SK-N-MC (cell line): ENCODE results near the gene PCBP4.

Experiments used
- DNase-seq: peaks from one replicate; pipeline ENCODE4 v3.0.0-alpha.2; 2011; ENCODE audit warnings: low read depth, low spot score
- H3K27ac ChIP-seq: fragments of 200-600 bp; sonication (generic); 2 replicates; pipeline ENCODE4 v1.5.1; 2016; ENCODE audit warnings: mixed run types
- H3K36me3 ChIP-seq: fragments of 200-600 bp; sonication (generic); 2 replicates; pipeline ENCODE4 v1.6.1; 2017; ENCODE audit warnings: antibody characterized with exemption, low read length, mixed read lengths; ENCODE audit not compliant: insufficient read depth
- H3K4me3 ChIP-seq: fragments of 200-600 bp; sonication (generic); 2 replicates; pipeline ENCODE4 v1.5.1; 2016
- H3K9ac ChIP-seq: fragments of 200-600 bp; sonication (generic); 2 replicates; pipeline ENCODE4 v1.8.0; 2017; ENCODE audit warnings: mixed run types, mixed read lengths; ENCODE audit not compliant: insufficient read length
- H3K9me3 ChIP-seq: fragments of 200-600 bp; sonication (generic); 2 replicates; pipeline ENCODE4 v1.6.1; 2017; ENCODE audit warnings: low read depth, mild to moderate bottlenecking, antibody characterized with exemption, low read length, moderate library complexity, mixed read lengths
- EZH2 ChIP-seq: fragments of 200-600 bp; sonication (generic); IDR thresholded peaks from one replicate; pipeline ENCODE4 v1.6.1; 2017; ENCODE audit warnings: antibody characterized with exemption
- FOXP2 ChIP-seq: optimal IDR thresholded peaks from 2 replicates; pipeline ENCODE3; 2011; ENCODE audit warnings: mild to moderate bottlenecking, moderate library complexity; ENCODE audit not compliant: insufficient read depth; ENCODE audit errors: extremely low read length, control extremely low read depth
- POLR2AphosphoS5 ChIP-seq: IDR thresholded peaks from 2 replicates; pipeline ENCODE4 v1.6.1; 2012; ENCODE audit warnings: mild to moderate bottlenecking, low read depth, low read length, borderline replicate concordance

PCBP4 gene

GRCh38 chr3:51941463-51941797 is 25.8 kb downstream of the PCBP4 start:
- no peaks in the 10 kb centered on the region for H3K9me3 ChIP-seq
- peak overlapping the region; percentile 76 for H3K4me3 ChIP-seq
- no peak for TF ChIP-seq FOXP2
- no peak for TF ChIP-seq POLR2AphosphoS5
- TF ChIP-seq EZH2, result no peak
- no peak for DNase-seq
- H3K36me3 ChIP-seq, result no peaks in the 10 kb centered on the region; the same call in 1 of the 2 replicates
- H3K27ac ChIP-seq, result no peak overlapping the region
- H3K9ac ChIP-seq, result peak overlapping the region; percentile 75

- H3K27ac ChIP-seq, result no peak overlapping the region
- H3K4me3 ChIP-seq, result peak overlapping the region; percentile 76
- H3K36me3 ChIP-seq, result no peaks in the 10 kb centered on the region; the same call in 1 of the 2 replicates
- no peak for DNase-seq
- H3K9ac ChIP-seq, result peak overlapping the region; percentile 75
- TF ChIP-seq POLR2AphosphoS5 (no peak), EZH2 (no peak), FOXP2 (no peak)
- no peaks in the 10 kb centered on the region for H3K9me3 ChIP-seq
These were observed 26.4 kb downstream of the PCBP4 start for GRCh38 chr3:51940648-51941462.

GRCh38 chr3:51938780-51939425 is 28.4 kb downstream of the PCBP4 start:
- TF ChIP-seq EZH2 (no peak), FOXP2 (no peak), POLR2AphosphoS5 (no peak)
- no peaks in the 10 kb centered on the region for H3K9me3 ChIP-seq
- DNase-seq, result no peak
- no peak overlapping the region for H3K27ac ChIP-seq
- no peak overlapping the region for H3K4me3 ChIP-seq
- H3K9ac ChIP-seq, result no peak overlapping the region
- H3K36me3 ChIP-seq, result no peaks in the 10 kb centered on the region; the same call in 1 of the 2 replicates

GRCh38 chr3:51937611-51938450 is 29.4 kb downstream of the PCBP4 start:
- Histone ChIP-seq H3K27ac (no peak overlapping the region), H3K4me3 (no peak overlapping the region), H3K9ac (no peak overlapping the region), H3K36me3 (no peaks in the 10 kb centered on the region; the same call in 1 of the 2 replicates), H3K9me3 (no peaks in the 10 kb centered on the region)
- no peak for TF ChIP-seq EZH2
- no peak for TF ChIP-seq FOXP2
- TF ChIP-seq POLR2AphosphoS5, result no peak
- no peak for DNase-seq

GRCh38 chr3:51937014-51937413 is 30.2 kb downstream of the PCBP4 start:
- DNase-seq, result no peak
- no peak overlapping the region for H3K27ac ChIP-seq
- no peaks in the 10 kb centered on the region for H3K9me3 ChIP-seq
- H3K9ac ChIP-seq, result no peak overlapping the region
- no peak for TF ChIP-seq FOXP2
- TF ChIP-seq EZH2, result no peak
- TF ChIP-seq POLR2AphosphoS5, result no peak
- H3K4me3 ChIP-seq, result no peak overlapping the region
- no peaks in the 10 kb centered on the region; the same call in 1 of the 2 replicates for H3K36me3 ChIP-seq

- H3K4me3 ChIP-seq, result no peak overlapping the region
- TF ChIP-seq EZH2 (no peak), POLR2AphosphoS5 (no peak), FOXP2 (no peak)
- no peaks in the 10 kb centered on the region for H3K9me3 ChIP-seq
- H3K9ac ChIP-seq, result no peak overlapping the region
- no peak for DNase-seq
- no peak overlapping the region for H3K27ac ChIP-seq
- no peaks in the 10 kb centered on the region; the same call in 1 of the 2 replicates for H3K36me3 ChIP-seq
These were observed 31.1 kb downstream of the PCBP4 start for GRCh38 chr3:51935886-51936755.
